GM19328 (cell line): Measurements from ENCODE around the gene ZNF385B.
"Not testable (repeated sequence)": the region's sequence is repeated elsewhere in the genome, so short reads cannot be mapped to it uniquely, and the experiment has no call there.

Experiments used
- ATAC-seq: cut with Tn5 transposase; IDR thresholded peaks from one replicate; pipeline ENCODE4 v1.9.1; 2021; ENCODE audit warnings: mild to moderate bottlenecking, moderate library complexity; ENCODE audit not compliant: unreplicated experiment

Gene ZNF385B

DNA sequence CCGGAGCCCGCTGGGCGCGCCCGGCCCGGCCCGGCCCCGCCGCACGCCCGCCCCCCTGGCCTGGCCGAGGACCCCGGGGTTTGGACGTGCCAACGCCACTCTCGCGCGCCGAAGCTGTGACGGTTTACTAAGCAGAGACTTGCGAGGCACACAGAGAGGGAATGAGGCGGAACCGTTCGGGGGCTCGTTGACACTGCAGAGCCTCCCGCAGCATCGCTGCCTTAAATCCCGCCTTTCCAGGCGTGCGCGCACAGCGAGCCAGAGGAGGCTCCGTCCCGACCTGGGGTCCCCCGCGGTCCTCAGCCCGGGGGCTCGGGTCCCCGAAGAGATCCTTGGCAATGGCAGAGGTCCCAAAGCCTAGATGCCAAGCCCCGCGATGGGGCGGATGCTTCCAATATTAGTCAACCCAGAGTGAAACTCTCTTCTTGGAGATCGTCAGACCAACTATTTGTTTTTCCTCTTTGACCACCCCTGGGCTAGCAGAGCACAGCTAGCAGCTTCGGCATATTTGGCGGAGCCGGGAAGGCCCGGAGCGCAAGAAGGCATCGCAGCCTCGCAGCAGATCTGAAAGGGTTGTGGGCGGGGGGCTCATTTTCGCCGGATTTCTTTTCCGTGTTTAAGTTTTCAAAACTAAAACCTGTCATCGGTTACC, at the start of gene ZNF385B:
Gene ZNF385B, minus strand, starts transcription at position 197 of the 652 bp plus-strand sequence.
- no peak for ATAC-seq

DNA sequence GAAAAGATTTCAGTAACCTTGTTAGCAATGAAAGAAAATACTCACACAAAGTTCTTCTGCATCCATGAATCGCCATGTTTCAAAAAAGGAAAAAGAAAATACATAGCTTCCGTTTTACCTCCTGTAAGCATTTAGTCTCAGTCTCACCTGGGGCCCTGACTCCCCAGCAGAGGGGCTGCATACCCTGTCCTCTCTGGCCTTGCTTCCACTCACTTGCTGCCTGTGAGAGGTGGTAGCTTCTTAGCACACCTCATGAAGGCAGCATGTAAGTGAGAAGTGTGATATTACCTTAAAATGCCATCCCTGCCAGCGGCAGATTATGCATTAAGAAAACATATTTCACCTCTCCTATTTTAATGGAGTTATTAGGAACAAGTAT, 49.3 kb upstream of the ZNF385B start:
- no peak for ATAC-seq

- no peak for ATAC-seq
These were observed 48.7 kb upstream of the ZNF385B start for GRCh38 chr2:179909845-179910734.

- ATAC-seq, result no peak
These were observed 39.2 kb upstream of the ZNF385B start for GRCh38 chr2:179900655-179901054.

GRCh38 chr2:179899666-179900065, 38.3 kb upstream of the ZNF385B start:
- no peak for ATAC-seq

GRCh38 chr2:179898873-179899272, 37.5 kb upstream of the ZNF385B start:
- no peak for ATAC-seq

DNA sequence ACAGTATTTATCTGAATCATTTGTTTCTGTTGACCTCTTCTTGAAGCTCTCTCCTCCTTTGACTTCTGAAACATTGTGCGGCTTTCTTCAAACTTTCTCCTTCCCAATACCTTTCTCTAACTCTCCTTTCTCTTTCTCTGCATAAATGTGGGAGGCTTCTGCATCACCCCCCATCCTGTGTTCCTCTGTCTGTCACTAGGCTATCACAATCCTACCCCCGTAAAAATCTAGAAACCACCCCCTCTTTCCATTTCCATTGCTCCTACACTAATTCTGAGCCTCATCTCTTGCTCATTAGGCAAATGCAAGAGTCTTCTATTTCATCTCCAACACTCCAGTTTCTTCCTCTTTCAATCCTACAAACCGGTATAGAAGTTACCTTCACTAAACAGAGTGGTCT, 32.2 kb upstream of the ZNF385B start:
- ATAC-seq, result no peak

DNA sequence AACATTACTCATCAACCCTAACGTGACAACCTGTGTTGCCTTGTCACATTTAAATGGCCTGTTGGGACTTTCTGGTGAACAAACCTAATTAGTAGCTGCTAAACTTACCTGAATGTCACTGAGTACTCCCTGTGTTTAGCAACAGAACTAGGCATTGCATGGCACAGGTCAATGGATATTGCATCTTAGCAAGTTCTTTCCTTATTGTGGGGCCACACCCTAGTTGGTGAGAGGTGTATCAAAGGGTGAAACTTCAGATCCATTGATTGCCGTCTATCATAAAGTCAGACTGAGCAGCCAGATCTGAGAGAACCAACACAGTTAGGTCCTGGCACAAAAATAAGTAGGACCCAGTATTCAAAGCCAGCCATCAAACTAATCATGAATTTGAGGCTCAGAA, 29.8 kb upstream of the ZNF385B start:
- ATAC-seq, result no peak

- ATAC-seq, result no peak
These were observed 29.3 kb upstream of the ZNF385B start for GRCh38 chr2:179890666-179891065.

DNA sequence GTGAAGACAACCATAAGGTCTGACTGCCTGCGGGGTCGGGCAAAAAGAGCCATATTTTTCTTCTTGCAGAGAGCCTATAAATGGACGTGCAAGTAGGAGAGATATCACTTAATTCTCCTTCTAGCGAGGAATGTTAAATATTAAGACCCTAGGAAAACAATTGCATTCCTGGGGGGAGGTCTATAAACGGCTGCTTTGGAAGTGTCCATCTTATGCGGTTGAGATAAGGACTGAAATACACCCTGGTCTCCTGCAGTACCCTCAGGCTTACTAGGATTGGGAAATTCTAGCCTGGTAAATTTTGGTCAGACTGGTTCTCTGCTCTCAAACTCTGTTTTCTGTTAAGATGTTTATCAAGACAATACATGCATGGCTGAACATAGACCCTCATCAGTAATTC, 27.2 kb upstream of the ZNF385B start:
- not testable (repeated sequence) for ATAC-seq

- no peak for ATAC-seq
These were observed 22.8 kb upstream of the ZNF385B start for GRCh38 chr2:179884193-179884592.

GRCh38 chr2:179882851-179883806, 21.7 kb upstream of the ZNF385B start:
- no peak for ATAC-seq

DNA sequence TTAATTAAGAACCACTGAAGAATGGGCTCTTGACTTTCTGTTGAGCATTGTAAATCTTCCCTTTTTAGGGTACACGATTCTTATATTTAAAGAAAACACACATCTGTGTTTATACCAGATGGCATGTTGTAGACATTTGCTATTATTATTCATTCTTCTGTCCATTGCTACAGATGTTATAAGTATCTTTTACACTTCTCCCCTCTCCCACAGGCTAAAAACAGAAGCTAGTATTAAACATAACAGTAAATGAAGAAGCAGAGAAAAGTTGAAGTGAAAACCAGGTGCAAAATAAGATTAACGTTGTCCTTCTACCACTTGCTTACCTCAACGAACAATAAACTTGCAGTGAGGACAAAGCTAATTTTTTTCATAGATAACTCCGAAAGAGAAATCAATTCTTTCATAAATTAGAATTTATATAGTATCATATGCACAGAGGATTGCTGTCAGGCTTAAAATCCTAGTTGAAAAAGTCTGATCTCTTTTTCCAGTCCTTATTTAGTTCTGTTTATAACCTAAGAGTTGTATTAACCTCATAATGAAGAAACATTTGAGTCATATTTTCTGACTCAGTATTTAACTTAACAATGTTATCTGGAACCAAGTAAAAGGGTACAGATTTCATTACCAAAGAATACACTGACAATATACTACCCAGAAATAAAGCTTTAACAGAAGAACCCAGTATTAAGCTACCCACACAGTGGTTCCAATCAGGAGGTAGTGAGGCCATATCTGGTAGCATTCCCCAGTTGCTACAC, 16.4 kb upstream of the ZNF385B start:
- ATAC-seq, result no peak

DNA sequence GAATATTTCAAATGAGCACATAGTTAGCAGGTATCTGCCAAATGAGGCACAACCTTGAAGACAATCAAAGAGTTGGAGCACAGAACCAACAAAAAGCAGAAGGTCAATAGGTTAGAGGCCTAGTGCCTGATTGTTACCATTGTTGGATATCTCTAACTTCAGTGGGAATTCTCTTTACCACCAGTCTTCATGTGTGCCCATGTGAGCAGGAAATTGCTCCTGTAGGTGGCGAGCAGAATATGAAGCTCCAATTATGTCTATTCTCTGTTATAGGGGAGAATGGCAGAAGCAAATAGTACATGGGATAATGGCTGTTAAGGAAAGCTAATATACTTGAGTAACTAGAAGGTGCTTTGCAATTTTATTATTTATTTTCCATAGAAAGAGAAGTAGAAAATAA, 14.9 kb upstream of the ZNF385B start:
- no peak for ATAC-seq

DNA sequence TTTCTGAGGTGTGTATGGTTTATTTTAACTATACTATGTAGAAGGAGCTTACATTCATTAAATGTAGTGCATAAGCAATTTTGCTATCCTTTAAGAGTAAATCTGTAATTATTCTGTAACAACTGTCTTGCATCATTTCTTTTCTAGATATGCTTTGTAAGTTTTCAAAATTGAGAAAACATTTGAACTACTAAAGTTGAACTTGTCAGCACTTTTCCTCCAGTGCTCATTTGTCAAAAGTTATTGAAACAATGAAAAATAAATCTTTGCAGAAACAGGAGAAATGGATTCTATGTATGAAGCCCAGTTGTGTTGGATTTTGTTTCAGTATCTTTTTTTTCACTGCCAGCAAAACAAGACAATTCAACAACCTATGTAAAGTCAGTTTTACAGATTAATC, 14.5 kb upstream of the ZNF385B start:
- ATAC-seq, result no peak

GRCh38 chr2:179862898-179863458, 1.6 kb upstream of the ZNF385B start:
- no peak for ATAC-seq

- no peak for ATAC-seq
These were observed 391 bp downstream of the ZNF385B start for GRCh38 chr2:179861027-179861415.

DNA sequence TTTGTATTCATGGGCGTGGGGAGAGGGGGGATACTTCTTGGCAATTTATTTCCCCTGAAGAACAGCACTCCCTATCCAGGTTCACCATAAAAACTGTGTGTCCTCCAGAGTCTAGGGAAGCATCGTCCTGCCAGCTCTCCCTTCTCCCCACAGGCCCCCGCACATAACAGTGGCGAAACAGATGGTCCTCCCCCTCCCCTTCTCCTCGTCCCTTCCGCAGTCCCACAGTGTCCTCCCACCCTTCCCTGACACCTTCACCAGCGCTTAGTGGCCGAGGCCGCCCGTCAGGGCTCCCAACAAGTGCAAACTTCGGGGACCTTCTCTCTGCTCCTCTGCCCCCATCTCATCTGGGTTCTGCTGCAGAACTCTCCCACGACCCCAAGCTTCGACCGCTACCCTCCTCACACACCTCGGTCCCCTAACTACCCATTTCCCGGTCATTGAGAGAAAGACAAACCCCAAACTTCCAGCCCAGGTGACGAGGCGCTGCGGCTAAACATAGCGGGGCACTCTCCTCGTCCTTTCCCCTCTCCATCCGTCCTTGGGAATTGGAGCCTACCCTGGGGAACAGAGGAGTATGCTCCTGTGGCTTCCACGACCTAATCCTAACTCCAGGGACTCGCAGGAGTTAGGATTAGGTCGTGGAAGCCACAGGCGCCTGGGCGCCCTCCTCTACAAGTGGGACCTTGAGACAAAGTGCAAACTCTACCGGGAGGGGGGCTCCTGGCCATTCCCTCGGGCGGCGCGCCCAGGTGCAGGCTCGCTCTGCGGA, 971 bp downstream of the ZNF385B start:
- no peak for ATAC-seq

DNA sequence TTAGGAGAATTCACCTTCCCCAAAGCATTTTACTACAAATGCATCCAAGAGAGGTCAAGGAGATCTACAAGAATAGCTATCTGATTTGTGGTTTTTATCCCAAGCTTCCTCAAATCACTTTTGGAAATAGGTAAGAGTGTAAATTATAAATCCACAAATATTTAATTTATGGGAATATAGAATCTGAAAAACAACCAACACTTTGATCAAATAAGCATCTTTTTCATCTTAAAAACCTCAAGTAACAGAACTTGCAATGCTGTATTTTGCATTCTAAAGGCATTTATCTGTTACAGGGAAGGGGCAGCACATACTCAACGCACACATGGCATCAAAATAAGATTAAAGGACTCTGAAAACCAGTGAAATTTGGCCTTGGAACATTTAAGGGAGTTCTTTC, 1.9 kb downstream of the ZNF385B start:
- ATAC-seq, result no peak
